PFSK-1 (cell line): ENCODE results near the gene LSM14B.

Source experiments
- FOXP2 ChIP-seq: optimal IDR thresholded peaks from 2 replicates; pipeline ENCODE3; 2011; ENCODE audit warnings: borderline replicate concordance, control low read depth, inconsistent platforms; ENCODE audit not compliant: insufficient read depth; ENCODE audit errors: extremely low read length, extremely low read depth
- POLR2AphosphoS5 ChIP-seq: IDR thresholded peaks from 2 replicates; pipeline ENCODE4 v1.6.1; 2012; ENCODE audit warnings: low read depth, mild to moderate bottlenecking, control low read depth, low read length, moderate library complexity
- REST ChIP-seq, 2 experiments: IDR thresholded peaks; 2 replicates each; pipeline versions ENCODE4 v1.6.1 to v1.8.0; 2011 to 2012; ENCODE audit warnings: low read depth in 2 of 2, low read length in 2 of 2, control low read depth in 1 of 2, inconsistent platforms in 1 of 2, mild to moderate bottlenecking in 1 of 2, moderate library complexity in 1 of 2; ENCODE audit not compliant: insufficient read depth in 1 of 2
- SIN3A ChIP-seq: IDR thresholded peaks from 2 replicates; pipeline ENCODE4 v1.6.1; 2012; ENCODE audit warnings: mild to moderate bottlenecking, low read length, moderate library complexity, borderline replicate concordance; ENCODE audit not compliant: insufficient read depth
- TAF1 ChIP-seq: IDR thresholded peaks from 2 replicates; pipeline ENCODE4 v1.6.1; 2012; ENCODE audit warnings: low read length, control low read depth, borderline replicate concordance; ENCODE audit not compliant: insufficient read depth

The LSM14B gene

GRCh38 chr20:62162765-62163484 lies 40.6 kb downstream of the LSM14B start:
- TF ChIP-seq REST (IDR thresholded peaks at IDR 0.05; ENCODE audit: insufficient read depth in 1 of 2, low read depth in 2 of 2, low read length in 2 of 2) (no peak), TAF1 (no peak), SIN3A (no peak), POLR2AphosphoS5 (no peak), FOXP2 (no peak)

- TF ChIP-seq POLR2AphosphoS5 (no peak), REST (IDR thresholded peaks at IDR 0.05; ENCODE audit: insufficient read depth in 1 of 2, low read depth in 2 of 2, low read length in 2 of 2) (no peak), FOXP2 (no peak), TAF1 (no peak), SIN3A (no peak)
Measured at GRCh38 chr20:62163485-62163865, 41.2 kb downstream of the LSM14B start.

GRCh38 chr20:62163986-62164762 lies 41.9 kb downstream of the LSM14B start:
- TF ChIP-seq REST (IDR thresholded peaks at IDR 0.05; ENCODE audit: insufficient read depth in 1 of 2, low read depth in 2 of 2, low read length in 2 of 2) (no peak), POLR2AphosphoS5 (no peak), TAF1 (no peak), FOXP2 (no peak), SIN3A (no peak)

GRCh38 chr20:62164879-62165761 lies 42.8 kb downstream of the LSM14B start:
- TF ChIP-seq SIN3A (no peak), POLR2AphosphoS5 (no peak), REST (IDR thresholded peaks at IDR 0.05; ENCODE audit: insufficient read depth in 1 of 2, low read depth in 2 of 2, low read length in 2 of 2) (no peak), FOXP2 (no peak), TAF1 (no peak)
